DND-41 (cell line): Measurements from ENCODE around the gene ACSL3.
"Not testable (repeated sequence)": the region's sequence is repeated elsewhere in the genome, so short reads cannot be mapped to it uniquely, and the experiment has no call there.

Experiments
- CTCF ChIP-seq: IDR thresholded peaks from 2 replicates; pipeline ENCODE4 v1.5.1; 2012; ENCODE audit warnings: borderline replicate concordance, low read length, moderate library complexity, mild to moderate bottlenecking; ENCODE audit not compliant: poor library complexity, severe bottlenecking; ENCODE audit errors: extremely low read depth
- EZH2 ChIP-seq: IDR thresholded peaks from 3 replicates; pipeline ENCODE4 v1.6.1; 2012; ENCODE audit warnings: borderline replicate concordance, low read depth, mild to moderate bottlenecking, moderate library complexity, low read length, inconsistent platforms; ENCODE audit not compliant: severe bottlenecking

- not testable (repeated sequence) for TF ChIP-seq CTCF, EZH2
These were observed 12.8 kb upstream of the ACSL3 start for GRCh38 chr2:222848031-222848430.
